NCI-H1436 (cell line): ENCODE measurements around the gene OR4A5.
"Not testable (repeated sequence)": the region's sequence is repeated elsewhere in the genome, so short reads cannot be mapped to it uniquely, and the experiment has no call there.

ENCODE experiments used
- DNase-seq: peaks from one replicate; lab custom pipeline; 2025; lab: John Stamatoyannopoulos, UW

OR4A5 gene

GRCh38 chr11:54706532-54706931 is at the start of gene OR4A5:
Gene OR4A5, plus strand, starts transcription at chr11:54706832. Its CDS starts 53 bp downstream, at chr11:54706885.
- not testable (repeated sequence) for DNase-seq

GRCh38 chr11:54720094-54720493 is 13.5 kb downstream of the OR4A5 start:
- DNase-seq = not testable (repeated sequence)
